Parathyroid adenoma (tissue), 2 donors: ENCODE measurements around the gene TPGS2.

Source experiments
- H2AFZ ChIP-seq: fragments of 300-600 bp; sonication (generic); one replicate; pipeline ENCODE4 v1.7.0; 2017; ENCODE audit warnings: antibody characterized with exemption, mild to moderate bottlenecking
- H3K27ac ChIP-seq: fragments of 300-600 bp; sonication (generic); one replicate; pipeline ENCODE4 v1.7.0; 2017
- H3K27me3 ChIP-seq: fragments of 300-600 bp; sonication (generic); one replicate; pipeline ENCODE4 v1.7.0; 2017; ENCODE audit warnings: low read length; ENCODE audit not compliant: control insufficient read depth, insufficient read depth
- H3K36me3 ChIP-seq: fragments of 300-600 bp; sonication (generic); one replicate; pipeline ENCODE4 v1.7.0; 2017; ENCODE audit warnings: low read length; ENCODE audit not compliant: control insufficient read depth, insufficient read depth
- H3K4me1 ChIP-seq: fragments of 300-600 bp; sonication (generic); one replicate; pipeline ENCODE4 v1.7.0; 2017; ENCODE audit warnings: control low read depth
- H3K4me2 ChIP-seq: fragments of 300-600 bp; sonication (generic); one replicate; pipeline ENCODE4 v1.7.0; 2017; ENCODE audit warnings: low read length
- H3K4me3 ChIP-seq: fragments of 300-600 bp; sonication (generic); one replicate; pipeline ENCODE4 v1.7.0; 2017; ENCODE audit warnings: low read depth, low read length
- H3K79me2 ChIP-seq: fragments of 300-600 bp; sonication (generic); one replicate; pipeline ENCODE4 v1.7.0; 2017; ENCODE audit warnings: control low read depth
- H3K9ac ChIP-seq: fragments of 300-600 bp; sonication (generic); one replicate; pipeline ENCODE4 v1.7.0; 2017; ENCODE audit warnings: mild to moderate bottlenecking
- H3K9me3 ChIP-seq: fragments of 300-600 bp; sonication (generic); one replicate; pipeline ENCODE4 v1.7.0; 2017; ENCODE audit warnings: low read length; ENCODE audit not compliant: control insufficient read depth
- CTCF ChIP-seq: fragments of 300-600 bp; sonication (generic); IDR thresholded peaks from one replicate; pipeline ENCODE4 v1.7.0; 2017; ENCODE audit warnings: antibody characterized with exemption, mild to moderate bottlenecking
- donor health status: primary hyperparathyroidism.

Gene TPGS2

GRCh38 chr18:36809590-36810381 is 19.0 kb downstream of the TPGS2 start:
- no peaks in the 10 kb centered on the region for H3K4me1 ChIP-seq
- H3K9me3 ChIP-seq = no peaks in the 10 kb centered on the region
- no peak overlapping the region for H2AFZ ChIP-seq
- no peak overlapping the region for H3K4me3 ChIP-seq
- H3K79me2 ChIP-seq = no peaks in the 10 kb centered on the region
- no peak overlapping the region for H3K27ac ChIP-seq
- peak; percentile 83 for TF ChIP-seq CTCF
- H3K36me3 ChIP-seq = no peaks in the 10 kb centered on the region
- no peak overlapping the region for H3K9ac ChIP-seq
- no peak overlapping the region for H3K4me2 ChIP-seq
- no peaks in the 10 kb centered on the region for H3K27me3 ChIP-seq

GRCh38 chr18:36808681-36809080 is 20.1 kb downstream of the TPGS2 start:
- Histone ChIP-seq H3K9ac (no peak overlapping the region), H3K4me1 (no peaks in the 10 kb centered on the region), H3K4me3 (no peak overlapping the region)

GRCh38 chr18:36805105-36805504 is 23.7 kb downstream of the TPGS2 start:
- no peaks in the 10 kb centered on the region for H3K36me3 ChIP-seq
- no peak overlapping the region for H3K4me3 ChIP-seq
- H3K27me3 ChIP-seq = no peaks in the 10 kb centered on the region

More at GRCh38 chr18:36808681-36809080, 20.1 kb downstream of the TPGS2 start:
- no peak overlapping the region for H2AFZ ChIP-seq
- no peak overlapping the region for H3K27ac ChIP-seq
- no peaks in the 10 kb centered on the region for H3K9me3 ChIP-seq
- no peak for TF ChIP-seq CTCF
- no peaks in the 10 kb centered on the region for H3K36me3 ChIP-seq
- H3K79me2 ChIP-seq = no peaks in the 10 kb centered on the region
- H3K27me3 ChIP-seq = no peaks in the 10 kb centered on the region
- no peak overlapping the region for H3K4me2 ChIP-seq

GRCh38 chr18:36798738-36799473 is 29.9 kb downstream of the TPGS2 start:
- Histone ChIP-seq H3K4me1 (no peaks in the 10 kb centered on the region), H2AFZ (no peak overlapping the region), H3K9ac (no peak overlapping the region), H3K27ac (no peak overlapping the region), H3K4me2 (no peak overlapping the region), H3K36me3 (no peaks in the 10 kb centered on the region), H3K4me3 (no peak overlapping the region), H3K27me3 (no peaks in the 10 kb centered on the region), H3K79me2 (no peaks in the 10 kb centered on the region), H3K9me3 (no peaks in the 10 kb centered on the region)
- TF ChIP-seq CTCF = no peak

More at GRCh38 chr18:36805105-36805504, 23.7 kb downstream of the TPGS2 start:
- Histone ChIP-seq H3K27ac (no peak overlapping the region), H2AFZ (no peak overlapping the region), H3K4me2 (no peak overlapping the region), H3K9ac (no peak overlapping the region), H3K4me1 (no peaks in the 10 kb centered on the region), H3K79me2 (no peaks in the 10 kb centered on the region), H3K9me3 (no peaks in the 10 kb centered on the region)
- no peak for TF ChIP-seq CTCF
